ENCODE results near the gene CSK. TPM values are rescaled to one million over a fixed set of nuclear protein-coding genes. Genes with fewer than 3 reads are reported as not detected.

Gene CSK
- total RNA-seq, 4 donors from 2014 or later: 37.6 to 47.3 (median 45.4) TPM

GRCh38 chr15:74825866-74826265, 44.0 kb downstream of the CSK start:
- H3K4me3 ChIP-seq (ENCODE audit: low read depth, poor library complexity, severe bottlenecking): no peak overlapping the region
- no peak for TF ChIP-seq CTCF (IDR thresholded peaks at IDR 0.05)
- no peak for TF ChIP-seq POLR2A (IDR thresholded peaks at IDR 0.05)
- DNase-seq (ENCODE audit: low spot score in 2 of 2): no peak
- 41 to 52% methylated on average over 10 of the region's 10 CpGs for WGBS, 2 donors
- intact Hi-C loops (cut with DNase I; ENCODE audit: low total_unique reads): no loop called here

- H3K4me3 ChIP-seq (ENCODE audit: low read depth, poor library complexity, severe bottlenecking): no peak within 1 kb of the TSS
- intact Hi-C loops (cut with DNase I; ENCODE audit: low total_unique reads): no loop called here
- DNase-seq (ENCODE audit: low spot score in 2 of 2): no peak
- TF ChIP-seq CTCF (IDR thresholded peaks at IDR 0.05): no peak
- TF ChIP-seq POLR2A (IDR thresholded peaks at IDR 0.05): no peak
- 9 to 15% methylated on average over 14 to 16 of the region's 44 CpGs for WGBS, 2 donors
These were observed 44.5 kb downstream of the CSK start, which contains the start of gene CPLX3 for GRCh38 chr15:74826364-74826819. CPLX3 (plus strand) TSS chr15:74826627; CDS start chr15:74826704, 77 bp downstream.

- TF ChIP-seq POLR2A (IDR thresholded peaks at IDR 0.05) (no peak), CTCF (IDR thresholded peaks at IDR 0.05) (no peak)
- WGBS, 2 donors: 20 to 26% methylated on average over 21 of the region's 21 CpGs
- intact Hi-C loops (cut with DNase I; ENCODE audit: low total_unique reads): no loop called here
- no peak for DNase-seq (ENCODE audit: low spot score in 2 of 2)
- H3K4me3 ChIP-seq (ENCODE audit: low read depth, poor library complexity, severe bottlenecking): no peak overlapping the region
These were observed 45.0 kb downstream of the CSK start for GRCh38 chr15:74826921-74827320.

- no peak for DNase-seq (ENCODE audit: low spot score in 2 of 2)
- no peak overlapping the region for H3K4me3 ChIP-seq (ENCODE audit: low read depth, poor library complexity, severe bottlenecking)
- TF ChIP-seq CTCF (IDR thresholded peaks at IDR 0.05) (no peak), POLR2A (IDR thresholded peaks at IDR 0.05) (no peak)
- 66 to 70% methylated on average over 5 of the region's 5 CpGs for WGBS, 2 donors
- intact Hi-C loops (cut with DNase I; ENCODE audit: low total_unique reads): no loop called here
These were observed 45.7 kb downstream of the CSK start for GRCh38 chr15:74827614-74828013.

GRCh38 chr15:74828835-74829234, 47.0 kb downstream of the CSK start:
- H3K4me3 ChIP-seq (ENCODE audit: low read depth, poor library complexity, severe bottlenecking): no peak overlapping the region
- no peak for TF ChIP-seq POLR2A (IDR thresholded peaks at IDR 0.05)
- no peak for TF ChIP-seq CTCF (IDR thresholded peaks at IDR 0.05)
- no peak for DNase-seq (ENCODE audit: low spot score in 2 of 2)
- intact Hi-C loops (cut with DNase I; ENCODE audit: low total_unique reads): no loop called here
- WGBS, 2 donors: 72 to 77% methylated on average over 6 of the region's 6 CpGs

GRCh38 chr15:74829486-74829885, 47.6 kb downstream of the CSK start:
- no peak for DNase-seq (ENCODE audit: low spot score in 2 of 2)
- intact Hi-C loops (cut with DNase I; ENCODE audit: low total_unique reads): no loop called here
- TF ChIP-seq CTCF (IDR thresholded peaks at IDR 0.05): no peak
- TF ChIP-seq POLR2A (IDR thresholded peaks at IDR 0.05): no peak
- no peak overlapping the region for H3K4me3 ChIP-seq (ENCODE audit: low read depth, poor library complexity, severe bottlenecking)
- WGBS, 2 donors: 68% methylated on average over 3 of the region's 3 CpGs
